DMS 273 (cell line): ENCODE data around the gene MAP7.

Experiments used
- DNase-seq: peaks from one replicate; lab custom pipeline; 2025; ENCODE audit not compliant: unreplicated experiment; lab: John Stamatoyannopoulos, UW

The MAP7 gene

DNA sequence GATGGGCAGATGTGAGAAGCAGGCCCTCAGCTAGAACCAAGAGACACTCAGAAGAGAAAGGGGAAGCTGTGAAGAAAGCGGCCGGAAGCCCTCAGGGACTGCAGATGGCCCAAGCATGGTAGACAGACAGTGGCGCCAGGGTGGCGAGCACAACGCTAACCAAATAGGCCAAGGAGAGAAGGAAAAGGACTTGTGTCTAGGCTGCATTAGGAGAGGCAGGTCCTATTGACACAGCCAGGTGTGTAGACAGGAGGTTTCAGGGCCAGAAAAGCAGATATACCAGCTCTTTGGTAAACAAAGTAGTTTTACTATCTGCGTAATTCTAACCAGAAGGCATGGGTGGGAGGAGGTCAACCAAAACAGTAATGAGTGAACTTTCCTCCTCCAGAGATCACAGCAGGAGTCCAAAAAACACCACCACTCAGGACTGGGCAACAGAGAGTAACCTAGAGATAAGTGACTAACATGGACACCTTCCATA is 15.8 kb upstream of the MAP7 start:
- DNase-seq: no peak

DNA sequence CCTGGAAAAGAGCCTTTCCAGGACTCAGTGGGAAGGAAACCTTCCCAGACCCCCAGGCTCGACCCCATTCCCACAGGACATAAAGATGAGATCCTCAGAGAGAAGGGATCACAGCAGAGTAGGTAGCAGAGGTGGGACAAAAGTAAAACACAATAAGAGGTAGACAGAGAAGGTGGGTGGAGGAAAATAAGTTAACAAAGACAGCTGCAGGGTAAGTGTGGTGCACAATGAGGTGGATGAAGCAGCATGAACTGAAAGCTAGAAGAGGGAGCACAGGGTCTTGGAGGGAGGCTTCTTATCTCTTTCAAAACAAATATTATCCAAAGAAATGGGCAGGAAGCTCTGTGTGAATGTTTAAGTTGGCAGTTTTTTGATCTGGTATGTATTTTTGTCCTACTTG is 14.0 kb upstream of the MAP7 start:
- no peak for DNase-seq

DNA sequence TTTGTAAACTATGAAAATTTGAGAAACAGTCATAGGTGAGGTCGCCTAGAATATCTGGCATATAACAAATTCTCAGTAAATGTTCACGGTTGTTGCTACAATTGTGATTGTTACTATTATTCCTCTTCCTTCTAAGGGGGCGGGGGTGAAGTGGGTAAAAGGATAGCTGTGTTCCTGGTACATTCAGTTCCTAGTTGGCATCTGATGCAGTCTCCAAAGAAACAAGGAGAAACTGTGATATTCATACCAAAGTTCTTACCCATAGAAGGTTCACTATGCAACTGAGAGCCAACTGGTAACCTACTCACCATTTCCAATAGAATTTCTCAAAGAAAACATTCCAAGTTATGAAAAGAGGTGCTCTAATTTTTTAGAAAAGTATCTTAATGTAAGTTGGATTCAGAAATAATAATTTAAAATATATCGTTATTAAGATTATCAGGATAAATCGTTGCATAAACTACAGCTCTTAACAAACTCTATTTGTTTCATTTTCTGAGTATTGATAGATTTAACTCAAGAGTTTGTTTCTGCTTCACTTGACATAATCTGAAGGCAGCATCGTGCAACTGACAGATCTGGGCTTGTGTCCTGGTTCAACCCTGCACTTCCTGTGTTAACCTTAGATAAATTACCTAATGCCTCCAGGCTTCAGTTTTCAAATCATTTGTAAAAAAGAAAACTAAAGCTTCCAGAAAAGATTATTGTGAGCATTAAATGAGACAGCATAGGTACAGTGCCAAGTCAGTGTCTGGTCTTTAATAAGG is 13.3 kb upstream of the MAP7 start:
- no peak for DNase-seq

DNA sequence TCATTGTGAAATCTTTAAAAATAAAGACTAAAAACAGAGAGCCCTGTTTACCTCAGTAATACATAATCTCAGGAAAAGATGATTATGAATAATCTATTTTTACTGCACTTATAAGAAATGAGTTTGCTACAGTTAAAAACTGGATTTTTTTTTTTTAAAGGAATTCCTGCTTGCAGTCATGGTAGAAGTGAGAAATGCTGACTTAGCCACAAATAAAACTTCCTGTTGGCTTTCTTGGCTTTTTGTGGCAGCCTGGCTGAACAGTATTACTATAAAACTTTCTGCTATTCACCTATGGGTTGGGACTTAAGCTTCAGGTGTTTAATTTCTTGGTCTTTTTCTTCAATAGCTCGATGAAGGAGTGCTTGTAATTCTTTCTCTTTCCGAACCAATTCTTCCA is 12.0 kb upstream of the MAP7 start:
- DNase-seq: no peak

DNA sequence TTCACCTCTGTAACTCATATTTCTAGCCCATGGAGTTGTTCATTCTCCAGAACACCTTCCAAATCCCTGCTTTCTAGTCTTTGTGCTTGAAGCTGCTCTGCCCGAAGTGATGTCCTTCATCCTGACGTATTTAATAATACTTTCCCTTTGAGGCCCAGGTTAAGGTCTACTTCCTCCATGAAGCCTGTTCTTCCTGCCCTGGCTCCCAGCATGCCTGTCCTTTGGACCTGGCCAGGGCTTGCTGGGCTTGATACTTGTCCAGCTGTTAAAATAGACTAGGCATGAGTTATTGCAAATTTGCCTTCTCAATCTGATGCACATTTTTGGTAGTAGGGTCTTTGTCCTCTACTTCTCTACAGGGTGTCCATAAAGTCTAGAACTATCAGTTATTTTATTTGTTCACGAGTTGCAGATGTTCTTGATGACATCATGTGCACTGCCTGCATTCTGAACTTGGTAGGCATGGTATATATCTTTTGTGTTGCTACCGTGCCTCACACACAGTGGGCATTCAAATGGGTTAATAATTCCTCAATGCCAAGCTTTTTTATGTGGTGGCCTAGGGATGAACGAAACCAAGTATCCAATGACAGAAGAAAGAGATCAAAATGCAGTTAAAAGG is 3.1 kb upstream of the MAP7 start:
- DNase-seq: no peak

DNA sequence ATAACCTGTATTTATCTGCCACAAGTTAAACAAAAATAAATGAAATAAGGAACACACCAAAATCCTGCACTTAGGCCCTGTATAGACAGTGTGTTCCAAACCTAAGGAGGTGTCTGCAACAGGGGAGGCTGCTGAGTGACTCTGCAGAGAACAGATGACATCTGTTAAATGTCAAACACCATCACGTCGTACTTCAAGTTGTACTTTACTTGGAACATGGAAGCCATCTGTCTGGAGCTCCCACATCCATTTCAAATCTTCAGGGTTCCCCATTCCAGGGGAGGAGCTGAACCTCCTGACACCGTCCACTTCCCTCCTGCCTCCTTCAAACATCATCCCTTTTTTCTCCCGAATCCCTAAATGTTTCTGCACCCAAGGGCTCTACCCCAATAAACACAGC is 1.8 kb upstream of the MAP7 start:
- DNase-seq: peak; percentile 35

DNA sequence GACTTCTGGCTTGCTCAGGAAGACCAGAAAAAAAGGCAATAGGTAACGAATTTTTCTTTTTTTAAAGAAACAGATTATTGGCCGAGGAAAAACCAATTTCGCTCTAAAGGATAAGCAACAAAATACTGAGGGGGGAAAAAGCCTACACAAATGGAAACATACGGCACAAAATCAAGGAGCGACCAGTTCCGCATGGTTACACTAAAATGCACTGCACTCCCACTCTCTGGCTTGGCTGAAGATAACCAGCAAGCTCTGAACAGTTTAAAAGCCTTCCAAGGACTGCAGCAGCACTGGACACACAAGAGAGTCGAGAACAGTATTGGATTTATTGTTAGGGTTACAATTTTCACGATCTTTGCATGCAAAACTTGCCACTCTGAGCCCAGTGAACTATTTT is 881 bp upstream of the MAP7 start:
- peak; percentile 22 for DNase-seq

DNA sequence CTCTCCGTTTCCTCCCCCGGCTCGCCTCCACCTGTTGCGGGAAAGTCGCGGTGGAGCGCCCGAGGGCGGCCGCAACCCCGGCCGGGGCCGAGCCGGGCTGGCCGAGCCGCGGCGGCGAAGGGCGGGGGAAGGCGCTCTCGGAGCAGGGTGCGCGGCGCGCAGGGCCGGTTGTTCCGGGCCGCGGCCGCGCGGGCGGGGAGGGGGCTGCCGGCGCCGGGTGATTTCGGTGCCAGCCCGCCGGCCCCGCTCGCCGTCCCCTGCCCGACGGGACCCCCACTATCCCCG is 235 bp downstream of the MAP7 start:
- peak; percentile 75 for DNase-seq

DNA sequence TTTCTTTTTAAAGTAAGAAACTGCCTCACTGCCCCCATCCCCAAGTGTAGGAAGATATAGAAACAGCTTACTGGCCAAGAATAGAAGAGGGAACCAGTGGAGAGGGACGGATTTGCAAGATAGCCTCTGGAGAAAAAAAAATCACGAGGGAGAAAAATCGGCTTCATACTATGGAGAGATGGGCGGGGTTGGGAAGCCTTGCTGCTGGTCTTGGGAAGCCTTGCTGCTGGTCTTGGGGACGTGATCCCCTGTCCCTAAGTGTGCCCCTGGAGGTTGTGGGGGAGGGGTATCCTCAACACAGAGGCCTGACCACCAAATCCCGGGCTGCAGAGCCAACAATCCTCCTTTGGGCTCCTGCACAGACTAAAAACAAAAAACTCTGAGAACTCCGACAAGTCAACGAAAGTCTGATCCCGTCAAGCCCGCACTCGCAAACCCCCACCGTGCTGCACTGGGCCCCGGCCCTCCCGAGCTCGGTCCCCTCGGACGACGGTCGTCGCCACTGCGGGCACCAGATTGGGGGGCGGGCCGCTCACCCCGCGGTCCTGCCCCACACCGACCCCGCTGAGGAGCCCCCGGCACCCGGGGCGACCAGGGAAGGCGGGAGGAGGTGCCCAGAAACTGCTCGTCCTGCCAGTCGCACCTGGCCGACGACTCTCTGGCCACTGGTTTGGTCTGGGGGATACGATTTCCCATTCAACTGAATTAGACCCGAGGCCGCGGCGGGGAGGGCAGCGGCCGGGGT is 750 bp downstream of the MAP7 start:
- DNase-seq: peak; percentile 51

DNA sequence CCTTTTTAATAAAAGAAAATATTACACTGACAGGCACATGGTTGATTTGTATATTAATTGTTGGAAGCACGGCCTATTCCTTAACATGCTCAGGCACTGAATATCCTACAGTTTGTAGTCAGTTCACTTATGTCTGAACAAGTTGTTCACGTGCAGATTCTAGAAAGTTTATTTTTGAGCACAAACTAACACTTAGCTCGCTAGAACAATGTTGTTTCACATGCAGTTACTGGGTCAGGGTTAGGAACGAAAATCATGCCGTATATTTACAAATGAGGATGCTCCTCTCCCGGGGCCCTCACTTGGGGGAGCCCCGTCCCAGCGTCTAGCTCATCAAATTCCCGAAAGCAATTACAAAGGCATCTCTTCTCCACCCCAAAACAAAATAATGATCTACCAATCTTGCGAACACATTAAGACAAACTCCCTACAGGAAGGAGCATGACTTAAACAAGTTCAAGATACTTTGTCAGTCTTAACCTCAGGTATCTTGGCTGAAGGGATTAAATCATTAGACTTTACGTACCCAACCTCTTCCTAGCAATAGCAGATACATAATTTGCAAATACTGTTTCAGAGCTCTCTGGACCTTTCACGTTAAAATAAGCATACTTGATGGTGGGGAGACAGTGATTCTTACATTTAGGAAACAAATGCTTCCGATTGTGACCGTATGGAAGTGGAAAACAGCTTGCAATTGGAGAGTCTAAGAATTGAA is 1.5 kb downstream of the MAP7 start:
- no peak for DNase-seq

DNA sequence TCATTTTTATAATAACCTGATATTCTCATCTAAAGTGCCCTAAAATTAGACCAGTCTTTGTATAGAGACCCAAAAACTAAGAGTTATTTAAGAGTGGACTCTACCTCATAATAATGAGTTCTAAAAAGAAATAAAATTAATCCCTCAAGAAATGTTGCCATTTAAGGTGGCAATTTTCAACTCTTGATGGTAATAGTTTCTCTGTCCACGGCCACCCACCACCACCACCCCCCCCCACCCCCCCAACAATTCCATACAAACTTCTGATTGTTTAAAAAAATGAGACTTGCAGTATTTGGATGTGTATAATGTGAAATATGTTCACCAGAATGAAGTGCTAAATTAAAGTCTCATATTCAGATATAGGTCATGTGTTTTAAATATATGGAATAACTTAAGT is 2.4 kb downstream of the MAP7 start:
- no peak for DNase-seq

DNA sequence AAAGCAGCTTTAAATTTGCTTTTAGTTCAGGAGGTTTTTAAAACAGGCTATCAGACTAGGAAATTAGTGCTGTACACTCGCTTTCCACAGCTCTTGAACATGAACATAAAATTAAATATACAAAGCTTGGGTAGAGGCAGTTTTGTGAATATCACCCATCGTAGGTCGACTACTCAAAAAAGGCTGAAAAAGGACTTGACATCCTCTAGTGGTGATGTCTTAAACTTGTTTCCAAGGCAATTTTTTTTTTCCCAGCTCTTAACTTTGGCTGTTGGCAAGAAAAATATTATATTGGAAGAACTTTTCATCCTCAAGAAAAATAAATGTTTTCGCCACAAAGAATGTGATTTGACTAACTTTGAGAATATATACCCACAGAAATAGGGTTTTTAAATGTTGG is 2.9 kb downstream of the MAP7 start:
- peak; percentile 73 for DNase-seq

DNA sequence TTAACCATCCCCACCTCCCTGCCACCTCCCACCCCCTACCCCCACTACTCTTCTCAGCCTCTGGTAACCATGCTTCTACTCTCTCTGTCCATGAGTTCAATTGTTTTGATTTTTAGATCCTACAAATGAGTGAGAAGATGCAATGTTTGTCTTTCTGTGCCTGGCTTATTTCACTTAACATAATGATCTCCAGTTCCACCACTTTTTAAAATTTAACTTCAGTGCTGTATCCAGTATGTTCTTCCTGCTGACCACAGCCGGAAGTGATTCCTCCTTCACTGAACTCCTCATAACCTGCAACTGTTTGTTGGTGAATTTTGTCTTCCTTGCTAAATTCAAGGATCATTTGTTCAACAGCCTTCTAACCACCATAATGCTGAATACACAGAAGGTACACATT is 3.9 kb downstream of the MAP7 start:
- DNase-seq: no peak

DNA sequence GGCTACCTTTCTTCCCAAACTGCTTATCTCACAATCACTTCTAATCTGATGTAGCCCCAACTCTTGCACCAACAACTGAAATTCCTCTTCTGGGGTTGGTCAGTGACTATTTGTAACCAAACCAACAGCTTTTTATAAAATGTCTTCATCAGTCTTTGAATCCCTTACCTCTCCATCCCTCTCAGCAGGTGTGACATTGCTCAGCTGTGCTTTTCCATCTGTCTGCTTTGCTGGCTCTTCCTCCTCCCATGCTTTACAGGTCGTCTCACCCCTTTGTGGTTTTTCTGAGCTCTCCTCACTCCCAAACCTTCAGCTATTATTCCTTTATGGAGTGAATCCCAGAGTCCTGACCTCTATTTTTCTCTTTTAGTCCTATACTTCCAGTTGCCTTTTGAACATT is 5.9 kb downstream of the MAP7 start:
- no peak for DNase-seq

DNA sequence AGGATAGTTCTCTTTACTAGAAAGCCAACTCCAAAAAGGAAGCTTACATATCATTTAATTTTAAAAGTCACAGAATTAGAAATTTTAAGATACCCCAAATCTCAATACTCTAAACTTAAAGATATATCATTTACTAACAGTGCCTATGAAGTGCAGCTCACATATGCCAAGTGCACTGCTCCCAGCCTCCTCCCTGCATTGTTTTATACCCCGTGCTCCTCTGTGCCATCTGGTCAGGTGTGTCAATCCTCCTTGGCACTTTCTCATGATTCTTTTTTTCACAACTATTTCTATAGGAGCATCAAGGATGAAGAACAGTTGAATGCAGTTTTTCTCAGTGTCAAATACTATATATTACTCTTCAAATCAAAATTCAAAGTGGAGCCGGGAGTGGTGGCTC is 8.8 kb downstream of the MAP7 start:
- DNase-seq: no peak

DNA sequence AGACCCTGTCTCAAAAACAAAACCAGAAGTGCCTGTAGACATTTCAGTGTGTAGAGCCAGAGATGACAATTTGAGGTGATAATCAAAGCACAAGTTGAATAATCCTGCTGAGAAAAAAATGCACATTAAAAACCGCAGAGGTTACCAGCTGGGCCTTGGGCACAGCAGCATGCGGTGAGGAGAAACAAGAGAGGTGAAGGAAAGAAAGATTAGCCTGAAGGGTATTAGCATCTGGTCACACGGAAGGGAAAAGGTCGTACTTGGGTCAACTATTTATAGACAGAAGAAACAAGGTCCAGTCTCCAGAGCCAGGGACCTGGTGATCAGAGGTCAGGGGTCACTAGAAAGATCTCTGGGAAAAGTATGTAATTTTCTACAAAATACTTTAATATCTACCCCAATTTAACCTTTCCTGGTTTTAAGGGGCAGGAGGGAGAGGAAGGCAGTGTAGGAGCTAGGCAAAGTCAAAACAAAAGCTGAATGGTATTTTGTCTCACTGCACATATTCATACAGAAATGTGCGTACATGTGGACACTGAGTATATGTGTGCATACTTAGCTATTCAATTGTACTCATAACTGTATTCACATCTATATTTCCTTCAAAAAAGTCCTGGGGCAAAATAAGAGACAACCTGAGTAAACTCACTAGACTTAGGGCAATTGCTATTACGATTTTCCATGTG is 10.1 kb downstream of the MAP7 start:
- peak; percentile 27 for DNase-seq

DNA sequence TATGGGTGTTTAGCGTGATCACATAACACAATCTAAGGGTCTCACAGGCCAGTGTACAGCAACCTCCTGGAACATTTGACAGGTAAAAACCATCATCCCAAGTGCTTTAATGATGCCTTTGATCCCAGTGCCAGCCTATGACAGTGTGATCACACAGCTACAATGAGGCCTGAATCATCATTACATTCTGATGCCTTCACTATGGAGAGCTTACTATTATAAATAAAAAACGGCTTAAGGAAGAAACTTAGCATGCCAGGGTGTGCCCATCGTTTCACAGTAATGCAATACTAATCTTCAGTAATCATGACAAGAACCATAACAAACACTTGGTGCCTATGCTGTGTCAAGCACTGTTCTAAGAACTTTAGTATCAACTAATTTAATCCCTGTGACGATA is 11.4 kb downstream of the MAP7 start:
- DNase-seq: no peak

DNA sequence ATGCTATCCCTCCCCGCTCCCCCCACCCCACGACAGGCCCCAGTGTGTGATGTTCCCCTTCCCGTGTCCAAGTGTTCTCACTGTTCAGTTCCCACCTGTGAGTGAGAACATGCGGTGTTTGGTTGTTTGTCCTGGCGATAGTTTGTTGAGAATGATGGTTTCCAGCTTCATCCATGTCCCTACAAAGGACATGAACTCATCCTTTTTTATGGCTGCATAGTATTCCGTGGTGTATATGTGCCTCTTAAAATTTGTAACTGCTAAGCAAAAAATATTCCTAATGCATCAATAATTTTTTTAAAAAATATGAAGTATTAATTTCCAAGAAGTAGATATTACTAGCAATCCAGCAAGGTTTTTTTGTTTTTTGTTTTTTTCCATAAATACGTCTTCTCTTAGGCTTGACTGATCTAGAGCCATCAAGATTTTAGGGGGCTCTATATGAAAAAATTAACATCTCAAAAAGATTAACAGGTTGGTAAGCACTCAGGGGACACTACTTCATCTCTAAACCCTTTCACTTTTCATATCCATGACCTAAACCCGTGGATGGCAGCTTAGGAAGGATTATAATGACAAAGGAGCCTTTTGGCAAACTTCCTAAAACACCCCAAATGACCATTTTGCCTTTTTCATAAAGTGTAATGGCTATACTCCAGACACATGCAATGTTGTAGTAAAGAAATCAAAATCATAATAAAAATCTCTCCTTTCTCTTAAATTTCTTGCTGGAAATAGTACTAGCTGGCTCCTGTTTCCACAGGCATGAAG is 14.2 kb downstream of the MAP7 start:
- DNase-seq: no peak

DNA sequence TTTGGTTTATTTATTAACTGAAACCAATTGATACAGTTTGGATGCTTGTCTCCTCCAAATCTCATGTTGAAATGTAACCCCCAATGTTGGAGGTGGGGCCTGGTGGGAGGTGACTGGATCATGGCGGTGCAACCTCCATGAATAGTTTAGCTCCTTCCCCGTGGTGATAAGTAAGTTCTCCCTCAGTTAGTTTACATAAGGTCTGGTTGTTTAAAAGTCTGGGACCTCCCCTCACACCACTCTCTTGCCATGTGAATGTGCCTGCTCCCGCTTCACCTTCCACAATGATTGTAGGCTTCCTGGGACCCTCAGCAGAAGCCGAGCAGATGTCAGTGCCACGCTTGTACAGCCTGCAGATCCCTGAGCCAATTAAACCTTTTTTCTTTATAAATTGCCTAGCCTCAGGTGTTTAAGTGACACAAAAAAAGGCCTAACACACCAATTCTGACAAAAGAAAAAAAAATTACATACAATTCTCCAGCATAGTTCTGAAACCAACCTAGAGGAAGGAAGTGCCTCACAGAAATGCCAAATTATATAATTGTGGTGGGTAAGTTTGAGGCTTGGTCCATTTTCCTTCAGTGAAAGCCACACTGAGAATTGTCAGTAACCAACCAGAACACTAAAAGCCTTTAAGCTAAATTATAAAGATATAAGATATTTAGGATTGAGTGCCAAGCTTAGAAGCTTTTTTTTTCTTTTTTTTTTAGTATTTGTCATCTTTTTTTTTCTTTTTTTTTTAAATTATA is 15.0 kb downstream of the MAP7 start:
- no peak for DNase-seq

DNA sequence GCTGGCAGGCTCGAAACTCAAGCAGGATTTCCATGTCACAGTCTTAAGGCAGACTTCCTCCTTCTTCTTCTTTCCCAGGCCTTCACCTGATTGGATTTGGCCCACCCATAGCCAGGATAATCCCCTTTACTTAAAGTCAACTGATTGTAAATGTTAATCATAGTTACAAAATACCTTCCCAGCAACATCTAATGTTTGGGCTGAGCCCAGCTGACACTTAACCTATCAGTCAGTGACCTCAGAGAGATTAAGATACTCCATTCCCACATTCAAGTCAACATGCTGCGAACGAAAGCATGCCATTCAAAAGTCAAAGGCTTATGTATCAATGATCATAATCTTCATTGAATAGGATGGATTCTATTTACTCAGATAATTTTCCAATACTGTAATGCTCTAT is 16.0 kb downstream of the MAP7 start:
- DNase-seq: no peak
